GM13977 (cell line): ENCODE results near the gene SLAMF7.

ENCODE experiments used
- DNase-seq: peaks from one replicate; pipeline ENCODE4 v3.0.0; 2012; ENCODE audit warnings: low spot score
- CTCF ChIP-seq: IDR thresholded peaks from 2 replicates; pipeline ENCODE4 v1.5.1; 2012; ENCODE audit warnings: mild to moderate bottlenecking, control low read depth; ENCODE audit not compliant: insufficient read depth; ENCODE audit errors: extremely low read depth, missing control alignments
- in situ Hi-C: fragments of 300-500 bp; cut with MboI; formaldehyde crosslinking; loops from one replicate; pipeline ENCODE4 v1.12.0; 2022; ENCODE audit warnings: low sequenced_read_pairs, low pct_unique_long_range_greater_than_20kb, mixed read lengths, inconsistent platforms; ENCODE audit not compliant: unreplicated experiment

Gene SLAMF7

GRCh38 chr1:160767395-160768294 is 28.6 kb downstream of the SLAMF7 start:
- no peak for DNase-seq
- in situ Hi-C loops = no loop called here
- no peak for TF ChIP-seq CTCF

- DNase-seq = peak; percentile 62
- in situ Hi-C loops = no loop called here
- peak; percentile 97 for TF ChIP-seq CTCF
Observed at GRCh38 chr1:160768295-160768657, 29.2 kb downstream of the SLAMF7 start.

GRCh38 chr1:160772331-160772730 is 33.3 kb downstream of the SLAMF7 start:
- DNase-seq = no peak
- in situ Hi-C loops = loop anchor here (10.0 kb wide), 1 partner anchor 62 kb away; no protein-coding TSS in a partner anchor
- TF ChIP-seq CTCF = no peak

- in situ Hi-C loops = loop anchor here (10.0 kb wide), 1 partner anchor 62 kb away; no protein-coding TSS in a partner anchor
- DNase-seq = no peak
Observed at GRCh38 chr1:160773093-160773492, 34.0 kb downstream of the SLAMF7 start.

GRCh38 chr1:160774886-160775719 is 36.1 kb downstream of the SLAMF7 start:
- no peak for TF ChIP-seq CTCF
- DNase-seq = no peak
- in situ Hi-C loops = loop anchor here (10.0 kb wide), 1 partner anchor 60 kb away; no protein-coding TSS in a partner anchor

More at GRCh38 chr1:160773093-160773492, 34.0 kb downstream of the SLAMF7 start:
- no peak for TF ChIP-seq CTCF

GRCh38 chr1:160776178-160776577 is 37.1 kb downstream of the SLAMF7 start:
- no peak for TF ChIP-seq CTCF
- DNase-seq = no peak
- in situ Hi-C loops = loop anchor here (10.0 kb wide), 1 partner anchor 59 kb away; no protein-coding TSS in a partner anchor
